ENCODE data around the gene GABRB3.

Gene GABRB3

GRCh38 chr15:26561130-26561529, 211.7 kb downstream of the GABRB3 start:
- DNase-seq (ENCODE audit: low read depth, low spot score) = no peak

- DNase-seq (ENCODE audit: low read depth, low spot score) = no peak
Measured at GRCh38 chr15:26555898-26556297, 217.0 kb downstream of the GABRB3 start.

- DNase-seq (ENCODE audit: low read depth, low spot score) = no peak
Measured at GRCh38 chr15:26551473-26551872, 221.4 kb downstream of the GABRB3 start.

GRCh38 chr15:26550880-26551279, 222.0 kb downstream of the GABRB3 start:
- no peak for DNase-seq (ENCODE audit: low read depth, low spot score)

- no peak for DNase-seq (ENCODE audit: low read depth, low spot score)
Measured at GRCh38 chr15:26537663-26538062, 235.2 kb downstream of the GABRB3 start.

- no peak for DNase-seq (ENCODE audit: low read depth, low spot score)
Measured at GRCh38 chr15:26531489-26531888, 241.4 kb downstream of the GABRB3 start.

- DNase-seq (ENCODE audit: low read depth, low spot score) = no peak
Measured at GRCh38 chr15:26525096-26525495, 247.8 kb downstream of the GABRB3 start.

- no peak for DNase-seq (ENCODE audit: low read depth, low spot score)
Measured at GRCh38 chr15:26521691-26522198, 251.1 kb downstream of the GABRB3 start.

GRCh38 chr15:26521130-26521529, 251.7 kb downstream of the GABRB3 start:
- no peak for DNase-seq (ENCODE audit: low read depth, low spot score)

GRCh38 chr15:26518885-26519284, 254.0 kb downstream of the GABRB3 start:
- no peak for DNase-seq (ENCODE audit: low read depth, low spot score)

GRCh38 chr15:26516102-26516980, 256.5 kb downstream of the GABRB3 start:
- DNase-seq (ENCODE audit: low read depth, low spot score) = no peak

- DNase-seq (ENCODE audit: low read depth, low spot score) = no peak
Measured at GRCh38 chr15:26504009-26504408, 268.9 kb downstream of the GABRB3 start.

Data from activated CD4-positive, CD25-positive, alpha-beta regulatory T cell treated with anti-CD3 and anti-CD28 coated beads, Interleukin-2, amount 50 U/mL, for 16 hours (primary cell).